ENCODE data around the gene IL9.
"Not testable (repeated sequence)": the region's sequence is repeated elsewhere in the genome, so short reads cannot be mapped to it uniquely, and the experiment has no call there.

The IL9 gene

GRCh38 chr5:135864503-135865435, 30.9 kb downstream of the IL9 start:
- DNase-seq = no peak

GRCh38 chr5:135862744-135863143, 32.9 kb downstream of the IL9 start:
- no peak for DNase-seq

- DNase-seq = no peak
These were observed 33.6 kb downstream of the IL9 start for GRCh38 chr5:135862086-135862485.

GRCh38 chr5:135861641-135862040, 34.0 kb downstream of the IL9 start:
- no peak for DNase-seq

- no peak for DNase-seq
These were observed 36.0 kb downstream of the IL9 start for GRCh38 chr5:135859641-135860040.

- not testable (repeated sequence) for DNase-seq
These were observed 36.5 kb downstream of the IL9 start for GRCh38 chr5:135859186-135859585.

- no peak for DNase-seq
These were observed 37.9 kb downstream of the IL9 start for GRCh38 chr5:135857630-135858311.

- no peak for DNase-seq
These were observed 43.5 kb downstream of the IL9 start for GRCh38 chr5:135851915-135852845.

GRCh38 chr5:135851186-135851914, 44.3 kb downstream of the IL9 start:
- no peak for DNase-seq

- DNase-seq = no peak
These were observed 45.0 kb downstream of the IL9 start for GRCh38 chr5:135850671-135851070.

- DNase-seq = no peak
These were observed 45.4 kb downstream of the IL9 start for GRCh38 chr5:135850231-135850630.

- no peak for DNase-seq
These were observed 47.7 kb downstream of the IL9 start for GRCh38 chr5:135847976-135848375.

GRCh38 chr5:135846311-135846710, 49.3 kb downstream of the IL9 start:
- no peak for DNase-seq

- DNase-seq = no peak
These were observed 51.9 kb downstream of the IL9 start for GRCh38 chr5:135843571-135844337.

- DNase-seq = peak; percentile 3
These were observed 52.9 kb downstream of the IL9 start for GRCh38 chr5:135842737-135843136.

Measured in activated effector memory CD4-positive, alpha-beta T cell treated with anti-CD3 and anti-CD28 coated beads, Interleukin-2, amount 50 U/mL, for 16 hours (primary cell).